IMR-90 (cell line): ENCODE measurements around the gene ELF5. TPM values are rescaled to one million over a fixed set of nuclear protein-coding genes. Genes with fewer than 3 reads are reported as not detected.

ENCODE experiments used
- ATAC-seq: fragments of 200-7000 bp; cut with Tn5 transposase; 2 replicates; pipeline ENCODE4 v1.9.1; 2020; ENCODE audit warnings: low read depth, mild to moderate bottlenecking, moderate library complexity
- BruUV-seq: library from RNA; stranded (reverse); fragments of 400-500 nt; replicated peaks from 2 replicates; lab custom pipeline; 2021; lab: Mats Ljungman, UMichigan
- CTCF ChIA-PET: fragments of 300-600 bp; formaldehyde crosslinking; extraction: SDS; loops from one replicate; lab custom pipeline; 2021; ENCODE audit warnings: antibody characterized with exemption; lab: Yijun Ruan, JAX
- POLR2A ChIA-PET: fragments of 300-600 bp; sonication (Branson Sonifier 250); formaldehyde crosslinking; loops from one replicate; lab custom pipeline; 2022; ENCODE audit warnings: antibody characterized with exemption; ENCODE audit not compliant: unreplicated experiment; lab: Charles Lee
- DNase-seq: peaks from one replicate; pipeline ENCODE4 v3.0.0; 2013
- H2AFZ ChIP-seq: replicated peaks from 2 replicates; pipeline ENCODE3; 2013; ENCODE audit warnings: low read length, mild to moderate bottlenecking; ENCODE audit not compliant: poor library complexity
- H2AK5ac ChIP-seq: 2 replicates; pipeline ENCODE4 v1.6.1; 2013; ENCODE audit warnings: low read depth, low read length, inconsistent platforms
- H2AK9ac ChIP-seq: replicated peaks from 2 replicates; pipeline ENCODE3; 2013; ENCODE audit warnings: mild to moderate bottlenecking, low read depth, low read length, moderate library complexity; ENCODE audit not compliant: poor library complexity
- H2BK120ac ChIP-seq: 2 replicates; pipeline ENCODE4 v1.6.1; 2013; ENCODE audit warnings: low read depth, low read length, inconsistent platforms
- H2BK15ac ChIP-seq: 3 replicates; pipeline ENCODE4 v1.6.1; 2013; ENCODE audit warnings: low read depth, low read length, inconsistent platforms
- H2BK20ac ChIP-seq: 2 replicates; pipeline ENCODE4 v1.6.1; 2013; ENCODE audit warnings: low read depth, mild to moderate bottlenecking, inconsistent platforms, low read length, moderate library complexity
- H2BK5ac ChIP-seq: 2 replicates; pipeline ENCODE4 v1.6.1; 2013; ENCODE audit warnings: mild to moderate bottlenecking, low read depth, low read length, inconsistent platforms; ENCODE audit not compliant: poor library complexity, severe bottlenecking
- H3K14ac ChIP-seq: replicated peaks from 2 replicates; pipeline ENCODE4 v1.6.1; 2013; ENCODE audit warnings: low read depth, low read length, inconsistent platforms
- H3K18ac ChIP-seq: 2 replicates; pipeline ENCODE4 v1.6.1; 2013; ENCODE audit warnings: low read depth, low read length, control low read depth
- H3K23ac ChIP-seq: 2 replicates; pipeline ENCODE4 v1.6.1; 2013; ENCODE audit warnings: low read depth, low read length, inconsistent platforms
- H3K27ac ChIP-seq: 2 replicates; pipeline ENCODE4 v1.5.1; 2013; ENCODE audit warnings: mild to moderate bottlenecking, control low read depth, low read length; ENCODE audit not compliant: insufficient read depth
- H3K27me3 ChIP-seq: 2 replicates; pipeline ENCODE4 v1.6.1; 2013; ENCODE audit warnings: low read length; ENCODE audit not compliant: control insufficient read depth, insufficient read depth
- H3K36me3 ChIP-seq: 2 replicates; pipeline ENCODE4 v1.6.1; 2013; ENCODE audit warnings: low read length, mixed read lengths; ENCODE audit not compliant: control insufficient read depth, insufficient read depth
- H3K4ac ChIP-seq: 2 replicates; pipeline ENCODE4 v1.6.1; 2013; ENCODE audit warnings: low read depth, low read length, inconsistent platforms
- H3K4me1 ChIP-seq: 2 replicates; pipeline ENCODE4 v1.6.1; 2013; ENCODE audit warnings: low read length, mixed read lengths; ENCODE audit not compliant: control insufficient read depth, insufficient read depth
- H3K4me2 ChIP-seq: 2 replicates; pipeline ENCODE4 v1.6.1; 2013; ENCODE audit warnings: low read depth, mild to moderate bottlenecking, control low read depth, low read length, moderate library complexity
- H3K4me3 ChIP-seq: 2 replicates; pipeline ENCODE4 v1.5.1; 2013; ENCODE audit warnings: low read depth, mild to moderate bottlenecking, control low read depth, low read length, moderate library complexity; ENCODE audit not compliant: insufficient read depth
- H3K56ac ChIP-seq: 2 replicates; pipeline ENCODE4 v1.6.1; 2013; ENCODE audit warnings: low read length, inconsistent platforms; ENCODE audit not compliant: insufficient read depth; ENCODE audit errors: extremely low read depth
- H3K79me1 ChIP-seq, 2 experiments: 2 replicates each; pipeline ENCODE4 v1.6.1; 2013; ENCODE audit warnings: low read length in 2 of 2, inconsistent platforms in 1 of 2, low read depth in 1 of 2
- H3K9ac ChIP-seq: 2 replicates; pipeline ENCODE4 v1.6.1; 2013; ENCODE audit warnings: low read depth, low read length, control low read depth
- H3K9me1 ChIP-seq: 2 replicates; pipeline ENCODE4 v1.6.1; 2013; ENCODE audit warnings: low read length, inconsistent platforms; ENCODE audit not compliant: insufficient read depth
- H3K9me3 ChIP-seq: 2 replicates; pipeline ENCODE4 v1.6.1; 2013; ENCODE audit warnings: low read length; ENCODE audit not compliant: control insufficient read depth, insufficient read depth
- H4K20me1 ChIP-seq: 2 replicates; pipeline ENCODE4 v1.6.1; 2013; ENCODE audit warnings: low read length, inconsistent platforms; ENCODE audit not compliant: insufficient read depth
- H4K5ac ChIP-seq: 2 replicates; pipeline ENCODE4 v1.6.1; 2013; ENCODE audit warnings: mild to moderate bottlenecking, low read depth, low read length, control low read depth
- H4K8ac ChIP-seq, 2 experiments: 2 replicates each; pipeline ENCODE4 v1.6.1; 2013; ENCODE audit warnings: low read depth in 2 of 2, low read length in 2 of 2, control low read depth in 1 of 2, inconsistent platforms in 1 of 2
- H4K91ac ChIP-seq: 2 replicates; pipeline ENCODE4 v1.6.1; 2013; ENCODE audit warnings: low read depth, low read length, inconsistent platforms; ENCODE audit not compliant: insufficient read depth
- CEBPB ChIP-seq: IDR thresholded peaks from 2 replicates; pipeline ENCODE4 v1.6.1; 2012; ENCODE audit warnings: low read depth, low read length, improper control_type of control experiment
- CHD1 ChIP-seq: IDR thresholded peaks from 2 replicates; pipeline ENCODE4 v1.6.1; 2012; ENCODE audit warnings: low read depth, low read length, improper control_type of control experiment
- CTCF ChIP-seq: conservative IDR thresholded peaks from 2 replicates; pipeline ENCODE4 v1.5.1; 2012; ENCODE audit warnings: mild to moderate bottlenecking, low read depth, low read length, improper control_type of control experiment
- ELK1 ChIP-seq: fragments of 150-350 bp; IDR thresholded peaks from 2 replicates; pipeline ENCODE4 v1.6.1; 2016; ENCODE audit warnings: low read depth, mild to moderate bottlenecking, low read length, moderate library complexity, borderline replicate concordance
- FOS ChIP-seq: fragments of 150-350 bp; IDR thresholded peaks from 2 replicates; pipeline ENCODE4 v1.6.1; 2016; ENCODE audit warnings: low read depth, low read length
- MAZ ChIP-seq: IDR thresholded peaks from 2 replicates; pipeline ENCODE4 v1.6.1; 2012; ENCODE audit warnings: low read depth, mild to moderate bottlenecking, low read length, improper control_type of control experiment, moderate library complexity, borderline replicate concordance
- MXI1 ChIP-seq: IDR thresholded peaks from 2 replicates; pipeline ENCODE4 v1.6.1; 2012; ENCODE audit warnings: low read depth, mild to moderate bottlenecking, low read length, moderate library complexity, borderline replicate concordance
- RCOR1 ChIP-seq: IDR thresholded peaks from 2 replicates; pipeline ENCODE4 v1.6.1; 2012; ENCODE audit warnings: mild to moderate bottlenecking, low read length, improper control_type of control experiment; ENCODE audit not compliant: insufficient replicate concordance
- WGBS, 2 experiments: methylation state at CpG; one replicate each; pipeline versions ENCODE4 v1.1.5 to v1.1.7; 2013; ENCODE audit warnings: missing lambda C conversion rate in 2 of 2; ENCODE audit not compliant: insufficient read length in 1 of 2; ENCODE audit errors: extremely low coverage in 2 of 2; 5-methylcytosine and 5-hydroxymethylcytosine counted together
- dilution Hi-C: fragments of 300-500 bp; cut with HindIII; formaldehyde crosslinking; loops from one replicate; pipeline ENCODE4 v1.14.3; 2018; ENCODE audit warnings: low sequenced_read_pairs; ENCODE audit not compliant: unreplicated experiment
- in situ Hi-C: fragments of 300-500 bp; cut with MboI; formaldehyde crosslinking; loops from 3 replicates; pipeline ENCODE4 v1.14.3; 2019; ENCODE audit warnings: low sequenced_read_pairs, inconsistent platforms, mixed read lengths
- intact Hi-C: fragments of 100-400 bp; cut with micrococcal nuclease; formaldehyde crosslinking; loops from 2 replicates; pipeline ENCODE4 v1.10.0; 2022
- polyA plus RNA-seq, 3 experiments: library from polyadenylated mRNA; depleted of rRNA; stranded (reverse); fragments of >200 nt; gene quantifications; 2 replicates each; pipeline ENCODE4 v1.2.3, GENCODE V29; 2012; ENCODE audit warnings: low replicate concordance in 1 of 3
- total RNA-seq: library from RNA; depleted of rRNA; stranded (reverse); fragments of >200 nt; gene quantifications from 2 replicates; pipeline ENCODE4 v1.2.3, GENCODE V29; 2012

Gene ELF5
- total and polyA plus RNA-seq, 2 of the 4 experiments (the other 2 are of a cell fraction): not detected

GRCh38 chr11:34431979-34432378, 81.6 kb downstream of the ELF5 start:
- Histone ChIP-seq H3K27me3 (no peaks in the 10 kb centered on the region; the same call in 1 of the 2 replicates), H3K23ac (no peak overlapping the region), H3K79me1 (no peaks in the 10 kb centered on the region), H3K27ac (no peak overlapping the region), H2BK120ac (no peak overlapping the region), H3K4me3 (no peak overlapping the region), H3K9me1 (no peaks in the 10 kb centered on the region), H4K20me1 (no peaks in the 10 kb centered on the region), H4K8ac (no peak overlapping the region), H2BK5ac (no peak overlapping the region), H2AK5ac (no peak overlapping the region), H3K9me3 (no peaks in the 10 kb centered on the region), H2AK9ac (no peak overlapping the region), H3K36me3 (no peaks in the 10 kb centered on the region), H3K4ac (no peak overlapping the region), H4K5ac (no peak overlapping the region), H3K9ac (no peak overlapping the region), H2AFZ (no peak overlapping the region), H3K4me2 (no peak overlapping the region), H2BK15ac (no peak overlapping the region), H3K4me1 (peaks cover 1% of the 10 kb centered on the region; the same call in 1 of the 2 replicates), H3K56ac (no peak overlapping the region), H4K91ac (no peak overlapping the region), H3K18ac (no peak overlapping the region), H3K14ac (no peak overlapping the region), H2BK20ac (no peak overlapping the region)
- ChIA-PET POLR2A (no interaction called here), CTCF (no interaction called here)
- dilution Hi-C loops: no loop called here
- TF ChIP-seq MXI1: no peak
- no peak for TF ChIP-seq RCOR1
- no peak for TF ChIP-seq CHD1
- TF ChIP-seq ELK1: no peak
- no peak for TF ChIP-seq MAZ
- TF ChIP-seq FOS: no peak
- TF ChIP-seq CEBPB: no peak
- no peak for TF ChIP-seq CTCF
- intact Hi-C loops: no loop called here
- ATAC-seq (no peak), DNase-seq (no peak)
- no CpG with 5 or more reads among the region's 4 CpGs for WGBS, 2 experiments
- BruUV-seq: no TSS peak
- in situ Hi-C loops: no loop called here
